Measurements from ENCODE around the gene BFAR. TPM values are rescaled to one million over a fixed set of nuclear protein-coding genes. Genes with fewer than 3 reads are reported as not detected.

Gene BFAR
- polyA plus RNA-seq, 1 donor from 2014 or later: 63.5 TPM

DNA sequence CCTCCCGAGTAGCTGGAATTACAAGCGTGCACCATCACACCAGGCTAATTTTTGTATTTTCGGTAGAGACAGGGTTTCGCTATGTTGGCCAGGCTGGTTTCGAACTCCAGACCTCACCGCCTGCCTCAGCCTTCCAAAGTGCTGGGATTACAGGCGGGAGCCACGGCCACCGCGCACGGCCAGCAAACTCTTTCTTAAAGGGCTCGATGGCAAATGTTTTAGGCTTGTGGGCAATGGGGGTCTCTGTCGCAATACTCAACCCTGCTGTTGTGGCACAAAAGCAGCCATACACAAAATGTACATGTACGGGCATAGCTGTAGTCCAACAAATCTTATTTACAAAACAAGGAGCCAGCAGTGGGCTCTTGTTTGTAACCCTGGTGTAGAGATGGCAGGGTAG lies 21.1 kb upstream of the BFAR start:
- H3K9me3 ChIP-seq (ENCODE audit: low read length): no peaks in the 10 kb centered on the region
- H3F3A ChIP-seq (ENCODE audit: insufficient read depth, low read length, poor library complexity, severe bottlenecking): no peaks in the 10 kb centered on the region
- no peaks in the 10 kb centered on the region for H3K36me3 ChIP-seq (ENCODE audit: insufficient read depth, low read length)
- no peak overlapping the region for H3K9ac ChIP-seq (ENCODE audit: low read length)
- H3K4me2 ChIP-seq (ENCODE audit: low read length): no peak overlapping the region
- H3K9me2 ChIP-seq (ENCODE audit: insufficient read depth, low read length): no peaks in the 10 kb centered on the region
- no peak overlapping the region for H2AFZ ChIP-seq (ENCODE audit: low read depth, low read length)
- H3K27me3 ChIP-seq (ENCODE audit: insufficient read depth, low read depth, low read length): no peaks in the 10 kb centered on the region
- H3K27ac ChIP-seq (ENCODE audit: low read length): no peak overlapping the region
- H3K79me2 ChIP-seq (replicated peaks; ENCODE audit: insufficient read depth, low read length): no peaks in the 10 kb centered on the region
- no peaks in the 10 kb centered on the region for H4K20me1 ChIP-seq (ENCODE audit: insufficient read depth)
- no peak for TF ChIP-seq EZH2 (IDR thresholded peaks at IDR 0.05; ENCODE audit: borderline replicate concordance, insufficient read depth, low read length, poor library complexity, severe bottlenecking)
- TF ChIP-seq SMC3 (conservative IDR thresholded peaks at IDR 0.05; ENCODE audit: poor library complexity): no peak
- no peak for TF ChIP-seq CTCF (IDR thresholded peaks at IDR 0.05; ENCODE audit: poor library complexity, severe bottlenecking)
- no peak for TF ChIP-seq RAD21 (conservative IDR thresholded peaks at IDR 0.05)
- no peak for TF ChIP-seq MXI1 (conservative IDR thresholded peaks at IDR 0.05; ENCODE audit: poor library complexity, severe bottlenecking)
- TF ChIP-seq EP300 (conservative IDR thresholded peaks at IDR 0.05; ENCODE audit: poor library complexity, severe bottlenecking): no peak
- no peak overlapping the region for H3K4me3 ChIP-seq (ENCODE audit: low read length)

DNA sequence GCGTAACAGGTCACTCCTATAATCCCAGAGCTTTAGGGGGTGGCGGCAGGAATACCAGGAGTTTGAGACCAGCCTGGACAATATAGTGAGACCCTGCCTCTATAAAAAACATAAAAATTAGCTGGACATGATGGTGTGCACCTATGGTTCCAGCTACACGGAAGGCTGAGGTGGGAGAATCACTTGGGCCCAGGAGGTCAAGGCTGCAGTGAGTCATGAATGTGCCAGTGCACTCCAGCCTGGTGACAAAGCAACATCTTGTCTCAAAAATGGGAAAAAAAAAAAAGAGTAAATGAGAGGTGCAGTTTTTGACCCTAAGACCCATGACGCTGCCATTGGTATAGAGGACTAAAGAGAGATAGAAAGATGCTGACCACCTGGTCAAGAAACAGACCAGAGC lies 18.8 kb upstream of the BFAR start:
- H3K36me3 ChIP-seq (ENCODE audit: insufficient read depth, low read length): no peaks in the 10 kb centered on the region

More for the DNA sequence above, 18.8 kb upstream of the BFAR start:
- Histone ChIP-seq H2AFZ (ENCODE audit: low read depth, low read length) (no peak overlapping the region), H3K4me2 (ENCODE audit: low read length) (no peak overlapping the region), H3K9me2 (ENCODE audit: insufficient read depth, low read length) (no peaks in the 10 kb centered on the region), H3K4me3 (ENCODE audit: low read length) (no peak overlapping the region), H4K20me1 (ENCODE audit: insufficient read depth) (no peaks in the 10 kb centered on the region), H3K27ac (ENCODE audit: low read length) (no peak overlapping the region), H3F3A (ENCODE audit: insufficient read depth, low read length, poor library complexity, severe bottlenecking) (no peaks in the 10 kb centered on the region), H3K79me2 (replicated peaks; ENCODE audit: insufficient read depth, low read length) (no peaks in the 10 kb centered on the region), H3K9me3 (ENCODE audit: low read length) (no peaks in the 10 kb centered on the region), H3K9ac (ENCODE audit: low read length) (no peak overlapping the region), H3K27me3 (ENCODE audit: insufficient read depth, low read depth, low read length) (no peaks in the 10 kb centered on the region)
- TF ChIP-seq EZH2 (IDR thresholded peaks at IDR 0.05; ENCODE audit: borderline replicate concordance, insufficient read depth, low read length, poor library complexity, severe bottlenecking): no peak
- TF ChIP-seq TAF1 (IDR thresholded peaks at IDR 0.05; ENCODE audit: low read depth): no peak
- no peak for TF ChIP-seq CTCF (IDR thresholded peaks at IDR 0.05; ENCODE audit: poor library complexity, severe bottlenecking)
- TF ChIP-seq EP300 (conservative IDR thresholded peaks at IDR 0.05; ENCODE audit: poor library complexity, severe bottlenecking): no peak
- no peak for TF ChIP-seq REST (IDR thresholded peaks at IDR 0.05; ENCODE audit: borderline replicate concordance)
- no peak for TF ChIP-seq POLR2AphosphoS5 (IDR thresholded peaks at IDR 0.05)
- no peak for TF ChIP-seq SMC3 (conservative IDR thresholded peaks at IDR 0.05; ENCODE audit: poor library complexity)
- TF ChIP-seq MXI1 (conservative IDR thresholded peaks at IDR 0.05; ENCODE audit: poor library complexity, severe bottlenecking): no peak
- no peak for TF ChIP-seq RAD21 (conservative IDR thresholded peaks at IDR 0.05)

Data from neural cell (in vitro differentiated cells).